ENCODE measurements around the gene ACIN1.

The ACIN1 gene

DNA sequence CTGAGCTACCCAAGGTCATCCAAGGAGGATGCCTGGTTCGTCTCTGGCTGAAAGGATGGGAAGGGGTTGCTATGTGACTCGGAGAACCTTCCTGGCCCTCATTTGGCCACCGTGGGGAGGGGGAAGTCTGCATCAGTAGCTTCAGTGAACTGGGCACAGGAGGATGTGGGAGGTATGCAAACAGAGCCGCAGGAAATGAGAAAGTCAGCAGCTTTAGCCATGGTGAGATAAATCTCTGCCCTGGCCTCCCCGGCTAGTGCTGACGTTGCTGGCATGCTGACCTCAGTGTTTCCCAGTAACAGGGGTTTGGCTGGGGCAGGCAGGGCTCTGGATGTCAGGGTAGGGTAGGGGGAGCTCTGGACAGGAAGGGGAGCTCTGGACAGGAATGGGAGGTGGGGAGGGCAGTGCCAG, 26.4 kb upstream of the ACIN1 start:
- no peak for TF ChIP-seq TEAD4 (IDR thresholded peaks at IDR 0.05)
- no peak for TF ChIP-seq CEBPB (IDR thresholded peaks at IDR 0.05)
- TF ChIP-seq, protein P1, sequence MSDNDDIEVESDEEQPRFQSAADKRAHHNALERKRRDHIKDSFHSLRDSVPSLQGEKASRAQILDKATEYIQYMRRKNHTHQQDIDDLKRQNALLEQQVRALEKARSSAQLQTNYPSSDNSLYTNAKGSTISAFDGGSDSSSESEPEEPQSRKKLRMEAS (IDR thresholded peaks at IDR 0.05), result no peak
- TF ChIP-seq TAF1 (IDR thresholded peaks at IDR 0.05; ENCODE audit: low read depth), result no peak

DNA sequence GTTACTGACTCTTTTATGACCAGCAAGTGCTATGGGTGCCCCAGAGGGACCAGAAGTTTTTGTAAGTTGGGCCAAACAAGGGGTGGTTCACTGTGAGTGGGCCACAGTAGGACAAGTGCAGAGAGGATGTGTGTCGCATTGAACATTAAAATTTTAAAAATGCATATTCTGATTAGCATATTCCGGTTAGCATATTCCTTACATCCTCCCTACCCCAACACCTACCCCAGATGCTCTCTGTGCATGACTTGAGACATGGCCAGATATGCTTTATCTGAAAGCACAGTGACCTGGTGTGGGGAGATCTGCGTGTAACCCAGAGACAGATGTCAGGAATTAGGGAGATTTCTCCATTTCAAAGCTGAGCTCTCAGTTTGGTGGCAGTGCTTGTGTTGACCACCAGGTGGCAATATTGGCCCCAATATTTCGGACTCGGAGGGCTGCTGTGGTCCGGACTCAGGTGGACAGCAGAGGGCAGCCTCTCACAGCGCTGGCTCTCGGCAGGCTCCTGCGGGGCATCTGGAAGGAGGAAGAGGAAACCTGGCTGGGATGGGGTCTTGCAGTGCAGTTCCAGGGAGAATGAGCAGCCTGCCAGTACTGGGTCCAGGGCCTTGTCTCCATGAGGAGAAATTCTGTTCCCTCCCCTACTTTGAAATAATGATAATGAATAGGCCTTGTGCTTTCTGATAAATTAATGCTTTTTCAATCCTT, 25.8 kb upstream of the ACIN1 start:
- peak; percentile 29; the same call in 1 of the 2 replicates for TF ChIP-seq TCF12 (IDR thresholded peaks at IDR 0.05; ENCODE audit: low read depth)
- TF ChIP-seq RAD21 (IDR thresholded peaks at IDR 0.05; ENCODE audit: low read depth), result peak; percentile 99
- TF ChIP-seq, protein P1 (IDR thresholded peaks at IDR 0.05), result no peak
- TF ChIP-seq TAF1 (IDR thresholded peaks at IDR 0.05; ENCODE audit: low read depth), result no peak

DNA sequence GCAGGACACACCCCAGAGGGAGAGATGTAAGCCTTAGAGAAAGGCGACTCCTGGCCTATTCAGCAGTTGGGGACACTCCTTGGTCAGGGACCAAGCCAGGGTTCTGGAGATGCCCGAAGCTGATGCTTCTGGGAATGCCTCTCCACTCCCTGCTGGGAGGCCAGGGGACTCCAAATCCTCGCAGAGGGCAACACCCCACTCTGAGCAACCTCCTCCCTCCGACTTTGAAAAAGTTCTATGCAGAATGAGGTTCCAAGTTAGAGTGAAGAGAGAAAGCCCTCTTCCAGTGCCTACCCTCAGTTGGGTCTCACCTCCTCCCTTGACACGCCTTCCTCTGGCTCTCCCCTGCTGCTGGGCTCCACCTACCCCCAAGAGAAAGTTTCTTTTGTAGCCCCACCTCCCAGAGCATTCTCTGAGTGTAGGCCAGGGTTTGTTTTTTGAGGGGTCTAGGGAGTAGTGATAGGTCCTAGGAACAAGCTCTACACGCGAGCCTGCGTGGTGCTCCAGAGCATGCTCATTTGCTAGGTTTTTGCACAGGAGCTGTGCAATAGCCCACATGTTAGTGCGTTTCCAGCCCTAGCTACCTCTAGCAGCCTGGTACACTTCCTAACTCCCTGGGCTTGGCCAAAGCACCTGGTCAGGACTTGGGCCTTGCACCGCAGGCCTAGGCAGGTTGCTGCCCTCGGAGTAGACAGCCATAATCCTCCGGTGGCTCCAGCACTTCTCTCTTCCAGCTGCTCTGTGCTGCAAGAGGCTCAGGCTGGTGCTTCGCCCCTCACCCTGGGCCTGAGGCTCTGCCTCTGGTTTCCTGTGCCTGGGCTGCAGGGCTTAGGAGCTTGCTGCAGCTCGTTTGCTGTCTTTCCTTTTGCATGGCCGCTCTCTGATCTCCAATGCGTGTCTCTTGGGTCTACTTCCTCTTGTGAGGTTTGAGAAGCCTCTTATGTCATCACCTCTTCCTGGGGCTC, 24.7 kb upstream of the ACIN1 start:
- TF ChIP-seq RAD21 (IDR thresholded peaks at IDR 0.05; ENCODE audit: low read depth) (no peak), EP300 (IDR thresholded peaks at IDR 0.05; ENCODE audit: borderline replicate concordance) (no peak), CEBPB (IDR thresholded peaks at IDR 0.05) (no peak), TEAD4 (IDR thresholded peaks at IDR 0.05) (no peak), ZBTB7A (IDR thresholded peaks at IDR 0.05; ENCODE audit: low read depth) (no peak), TCF12 (IDR thresholded peaks at IDR 0.05; ENCODE audit: low read depth) (no peak), FOXM1 (IDR thresholded peaks at IDR 0.05; ENCODE audit: borderline replicate concordance, low read depth) (no peak), TAF1 (IDR thresholded peaks at IDR 0.05; ENCODE audit: low read depth) (no peak), CREB1 (IDR thresholded peaks at IDR 0.05; ENCODE audit: low read depth) (no peak), YY1 (IDR thresholded peaks at IDR 0.05; ENCODE audit: low read depth) (no peak), NFIC (IDR thresholded peaks at IDR 0.05) (no peak), EGR1 (IDR thresholded peaks at IDR 0.05) (no peak)
- TF ChIP-seq, protein P2, sequence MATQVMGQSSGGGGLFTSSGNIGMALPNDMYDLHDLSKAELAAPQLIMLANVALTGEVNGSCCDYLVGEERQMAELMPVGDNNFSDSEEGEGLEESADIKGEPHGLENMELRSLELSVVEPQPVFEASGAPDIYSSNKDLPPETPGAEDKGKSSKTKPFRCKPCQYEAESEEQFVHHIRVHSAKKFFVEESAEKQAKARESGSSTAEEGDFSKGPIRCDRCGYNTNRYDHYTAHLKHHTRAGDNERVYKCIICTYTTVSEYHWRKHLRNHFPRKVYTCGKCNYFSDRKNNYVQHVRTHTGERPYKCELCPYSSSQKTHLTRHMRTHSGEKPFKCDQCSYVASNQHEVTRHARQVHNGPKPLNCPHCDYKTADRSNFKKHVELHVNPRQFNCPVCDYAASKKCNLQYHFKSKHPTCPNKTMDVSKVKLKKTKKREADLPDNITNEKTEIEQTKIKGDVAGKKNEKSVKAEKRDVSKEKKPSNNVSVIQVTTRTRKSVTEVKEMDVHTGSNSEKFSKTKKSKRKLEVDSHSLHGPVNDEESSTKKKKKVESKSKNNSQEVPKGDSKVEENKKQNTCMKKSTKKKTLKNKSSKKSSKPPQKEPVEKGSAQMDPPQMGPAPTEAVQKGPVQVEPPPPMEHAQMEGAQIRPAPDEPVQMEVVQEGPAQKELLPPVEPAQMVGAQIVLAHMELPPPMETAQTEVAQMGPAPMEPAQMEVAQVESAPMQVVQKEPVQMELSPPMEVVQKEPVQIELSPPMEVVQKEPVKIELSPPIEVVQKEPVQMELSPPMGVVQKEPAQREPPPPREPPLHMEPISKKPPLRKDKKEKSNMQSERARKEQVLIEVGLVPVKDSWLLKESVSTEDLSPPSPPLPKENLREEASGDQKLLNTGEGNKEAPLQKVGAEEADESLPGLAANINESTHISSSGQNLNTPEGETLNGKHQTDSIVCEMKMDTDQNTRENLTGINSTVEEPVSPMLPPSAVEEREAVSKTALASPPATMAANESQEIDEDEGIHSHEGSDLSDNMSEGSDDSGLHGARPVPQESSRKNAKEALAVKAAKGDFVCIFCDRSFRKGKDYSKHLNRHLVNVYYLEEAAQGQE (IDR thresholded peaks at IDR 0.05; ENCODE audit: low read depth), result no peak
- TF ChIP-seq, protein P3, sequence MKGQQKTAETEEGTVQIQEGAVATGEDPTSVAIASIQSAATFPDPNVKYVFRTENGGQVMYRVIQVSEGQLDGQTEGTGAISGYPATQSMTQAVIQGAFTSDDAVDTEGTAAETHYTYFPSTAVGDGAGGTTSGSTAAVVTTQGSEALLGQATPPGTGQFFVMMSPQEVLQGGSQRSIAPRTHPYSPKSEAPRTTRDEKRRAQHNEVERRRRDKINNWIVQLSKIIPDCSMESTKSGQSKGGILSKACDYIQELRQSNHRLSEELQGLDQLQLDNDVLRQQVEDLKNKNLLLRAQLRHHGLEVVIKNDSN (IDR thresholded peaks at IDR 0.05), result no peak

DNA sequence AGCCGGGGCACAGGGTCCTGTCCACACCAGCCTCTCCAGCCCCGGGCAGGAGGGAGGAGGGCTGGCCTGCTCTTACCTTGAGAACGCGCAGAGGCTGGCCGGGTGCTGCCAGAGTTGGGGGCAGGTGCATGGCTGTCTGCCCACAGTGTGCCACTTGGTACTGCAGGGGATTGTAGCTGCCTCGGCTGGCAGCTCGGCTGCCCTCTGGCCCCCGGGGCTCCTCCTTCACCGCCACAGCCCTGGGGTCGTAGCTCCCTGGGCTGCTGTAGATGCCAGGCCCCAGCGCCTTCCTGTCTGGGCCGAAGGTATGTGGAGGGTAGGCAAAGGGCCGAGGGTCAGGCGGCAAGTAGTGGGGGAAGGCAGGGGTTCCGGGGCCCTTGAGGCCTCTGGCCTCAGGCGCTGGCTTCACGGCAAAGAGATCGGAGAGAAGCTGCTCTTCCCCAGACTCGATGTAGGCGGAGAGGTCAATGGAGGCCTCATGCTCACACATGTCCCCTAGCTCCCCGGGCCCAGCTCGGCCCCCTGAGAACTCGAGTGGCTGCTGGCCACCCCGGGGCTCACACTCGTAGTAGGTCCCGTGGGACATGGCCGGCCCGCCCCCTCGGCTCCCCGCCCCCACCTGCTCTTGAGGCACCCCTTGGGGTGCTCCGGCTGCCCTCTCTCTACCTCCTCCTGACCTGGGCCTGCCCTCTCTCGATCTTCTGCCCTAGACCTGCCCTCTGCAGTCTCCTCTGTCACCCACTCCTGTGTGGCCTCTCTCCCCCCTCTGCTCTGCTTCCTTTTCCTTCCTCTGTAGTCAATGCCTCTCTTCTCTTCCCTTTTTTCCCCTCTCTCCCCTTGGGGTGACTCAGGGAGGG, 23.8 kb upstream of the ACIN1 start, which contains the start of gene CEBPE:
TSS of gene CEBPE (minus strand) at position 750 of the 857 bp plus-strand sequence. CDS start at position 586, 164 bp downstream.
- TF ChIP-seq, protein P2 (IDR thresholded peaks at IDR 0.05; ENCODE audit: low read depth), result no peak

DNA sequence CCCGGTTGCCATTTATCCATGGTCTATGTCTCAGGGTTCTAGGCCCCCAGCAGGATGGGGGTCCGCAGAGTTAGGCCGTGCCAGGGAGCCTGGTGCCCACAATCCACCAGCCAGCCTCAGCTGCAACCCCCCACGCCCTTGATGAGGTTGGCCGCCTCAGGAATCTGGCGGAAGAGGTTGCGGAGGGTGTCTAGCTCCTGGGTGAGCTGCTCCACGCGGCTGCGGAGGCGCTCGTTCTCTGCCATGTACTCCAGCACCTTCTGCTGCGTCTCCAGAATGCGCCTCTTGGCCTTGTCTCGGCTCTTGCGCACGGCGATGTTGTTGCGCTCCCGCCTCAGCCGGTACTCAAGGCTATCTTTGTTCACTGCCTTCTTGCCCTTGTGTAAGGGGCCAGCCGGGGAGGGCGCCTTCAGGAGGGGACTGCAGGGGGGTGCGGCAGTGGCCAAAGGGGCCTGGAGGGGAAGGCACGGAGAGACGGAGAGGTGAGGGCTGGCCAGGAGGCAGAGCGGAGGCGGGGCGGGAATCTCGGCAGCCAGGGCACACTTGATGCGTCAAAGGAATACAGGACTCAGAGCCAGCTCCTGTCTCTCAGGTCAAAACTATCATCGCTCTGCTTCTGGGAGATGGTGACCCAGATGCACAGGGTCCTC, 22.6 kb upstream of the ACIN1 start:
- TF ChIP-seq, protein P3 (IDR thresholded peaks at IDR 0.05), result no peak
- TF ChIP-seq CEBPB (IDR thresholded peaks at IDR 0.05) (no peak), YY1 (IDR thresholded peaks at IDR 0.05; ENCODE audit: low read depth) (no peak)

All from Ishikawa (cell line).